Endothelial cell of umbilical vein (primary cell): ENCODE results near the gene KIF3A.

ENCODE experiments used
- EZH2 ChIP-seq: IDR thresholded peaks from 2 replicates; pipeline ENCODE4 v1.6.1; 2012; ENCODE audit warnings: borderline replicate concordance, low read depth, mild to moderate bottlenecking, moderate library complexity, low read length, inconsistent platforms; ENCODE audit not compliant: severe bottlenecking
- FOS ChIP-seq: IDR thresholded peaks from 2 replicates; pipeline ENCODE4 v1.6.1; 2011; ENCODE audit warnings: mild to moderate bottlenecking, low read length, moderate library complexity, borderline replicate concordance; ENCODE audit not compliant: insufficient read depth
- JUN ChIP-seq: IDR thresholded peaks from 2 replicates; pipeline ENCODE4 v1.6.1; 2011; ENCODE audit warnings: borderline replicate concordance, low read depth; ENCODE audit not compliant: insufficient read length, insufficient read depth
- MYC ChIP-seq: IDR thresholded peaks from one replicate; pipeline ENCODE4 v1.6.1; 2011; ENCODE audit warnings: mild to moderate bottlenecking, low read depth, low read length
- POLR2A ChIP-seq: IDR thresholded peaks from 2 replicates; pipeline ENCODE4 v1.6.1; 2012; ENCODE audit warnings: low read depth, mild to moderate bottlenecking, control low read depth, low read length
- POLR2AphosphoS5 ChIP-seq: IDR thresholded peaks from 2 replicates; pipeline ENCODE4 v1.6.1; 2012; ENCODE audit warnings: low read depth, mild to moderate bottlenecking, control low read depth, low read length, moderate library complexity; ENCODE audit not compliant: insufficient read depth
- TF ChIP-seq, protein P1 (sequence below), 2 donors: IDR thresholded peaks; 1 replicate in 1 of 2; 2 replicates in 1 of 2; pipeline ENCODE4 v1.5.1; 2011; ENCODE audit warnings: low read length in 2 of 2, mild to moderate bottlenecking in 2 of 2, moderate library complexity in 2 of 2, control low read depth in 1 of 2, inconsistent platforms in 1 of 2, low read depth in 1 of 2; ENCODE audit not compliant: insufficient read depth in 1 of 2; ENCODE audit errors: extremely low read depth in 1 of 2
- TF ChIP-seq, protein P2 (sequence below): IDR thresholded peaks from 2 replicates; pipeline ENCODE4 v1.6.1; 2011; ENCODE audit not compliant: insufficient read depth, insufficient read length

DNA sequence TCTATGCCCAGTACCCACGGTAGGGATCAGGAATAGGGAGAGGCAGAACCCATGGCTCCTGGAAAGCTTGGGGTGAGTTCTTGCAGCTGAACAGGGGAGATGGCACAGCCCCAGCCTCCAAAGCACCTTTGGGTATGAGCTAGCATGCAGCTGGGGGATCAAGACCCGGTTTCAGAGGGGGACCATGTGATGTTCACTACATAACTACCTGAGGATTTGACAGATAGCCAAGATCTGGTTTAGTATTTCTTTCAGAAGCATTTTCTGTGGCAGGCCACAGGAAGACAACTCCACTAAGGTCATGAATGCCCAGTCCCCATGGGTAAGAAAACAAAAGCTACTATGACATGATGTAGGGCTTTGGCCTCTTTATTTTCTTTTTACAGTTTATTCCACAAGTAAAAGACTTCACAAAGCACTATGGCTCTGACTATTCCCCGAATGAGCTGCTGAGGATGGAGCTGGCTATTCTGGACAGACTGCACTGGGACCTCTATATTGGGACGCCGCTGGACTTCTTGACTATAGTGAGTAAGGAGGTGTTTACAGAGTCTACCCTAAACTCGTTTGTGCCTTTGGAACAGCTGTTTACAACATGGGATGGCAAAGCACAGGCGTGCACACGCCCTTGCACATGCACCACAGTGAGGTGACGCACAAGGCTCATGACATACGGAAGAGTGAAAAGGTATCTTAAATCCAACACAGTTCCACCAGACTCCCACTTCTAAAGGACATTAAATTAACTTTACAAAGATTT, 13.3 kb upstream of the KIF3A start:
- TF ChIP-seq, protein P1, sequence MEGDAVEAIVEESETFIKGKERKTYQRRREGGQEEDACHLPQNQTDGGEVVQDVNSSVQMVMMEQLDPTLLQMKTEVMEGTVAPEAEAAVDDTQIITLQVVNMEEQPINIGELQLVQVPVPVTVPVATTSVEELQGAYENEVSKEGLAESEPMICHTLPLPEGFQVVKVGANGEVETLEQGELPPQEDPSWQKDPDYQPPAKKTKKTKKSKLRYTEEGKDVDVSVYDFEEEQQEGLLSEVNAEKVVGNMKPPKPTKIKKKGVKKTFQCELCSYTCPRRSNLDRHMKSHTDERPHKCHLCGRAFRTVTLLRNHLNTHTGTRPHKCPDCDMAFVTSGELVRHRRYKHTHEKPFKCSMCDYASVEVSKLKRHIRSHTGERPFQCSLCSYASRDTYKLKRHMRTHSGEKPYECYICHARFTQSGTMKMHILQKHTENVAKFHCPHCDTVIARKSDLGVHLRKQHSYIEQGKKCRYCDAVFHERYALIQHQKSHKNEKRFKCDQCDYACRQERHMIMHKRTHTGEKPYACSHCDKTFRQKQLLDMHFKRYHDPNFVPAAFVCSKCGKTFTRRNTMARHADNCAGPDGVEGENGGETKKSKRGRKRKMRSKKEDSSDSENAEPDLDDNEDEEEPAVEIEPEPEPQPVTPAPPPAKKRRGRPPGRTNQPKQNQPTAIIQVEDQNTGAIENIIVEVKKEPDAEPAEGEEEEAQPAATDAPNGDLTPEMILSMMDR (IDR thresholded peaks at IDR 0.05; ENCODE audit: extremely low read depth in 1 of 2, insufficient read depth in 1 of 2, low read depth in 1 of 2, low read length in 2 of 2) = no peak
- TF ChIP-seq POLR2A (no peak), POLR2AphosphoS5 (no peak), FOS (no peak), EZH2 (no peak), JUN (no peak), MYC (no peak)
- TF ChIP-seq, protein P2, sequence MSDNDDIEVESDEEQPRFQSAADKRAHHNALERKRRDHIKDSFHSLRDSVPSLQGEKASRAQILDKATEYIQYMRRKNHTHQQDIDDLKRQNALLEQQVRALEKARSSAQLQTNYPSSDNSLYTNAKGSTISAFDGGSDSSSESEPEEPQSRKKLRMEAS = no peak
